Keratinocyte (primary cell): ENCODE results near the gene ABO. TPM values are rescaled to one million over a fixed set of nuclear protein-coding genes. Genes with fewer than 3 reads are reported as not detected.
"Not testable (repeated sequence)": the region's sequence is repeated elsewhere in the genome, so short reads cannot be mapped to it uniquely, and the experiment has no call there.

ENCODE experiments used
- DNase-seq: peaks from one replicate; pipeline ENCODE4 v3.0.0-alpha.2; 2011; ENCODE audit warnings: low read depth, missing footprints, low spot score
- FAIRE-seq: peaks from 2 replicates; lab custom pipeline; 2011; peaks lifted over from hg19 to GRCh38; lab: Jason Lieb, UNC
- H2AFZ ChIP-seq: 2 replicates; pipeline ENCODE4 v1.6.0; 2012; ENCODE audit warnings: low read length, control low read depth, inconsistent platforms; ENCODE audit not compliant: control insufficient read depth
- H3K27ac ChIP-seq: 2 replicates; pipeline ENCODE4 v1.5.1; 2011; ENCODE audit warnings: low read length; ENCODE audit not compliant: control insufficient read depth, insufficient read depth
- H3K27me3 ChIP-seq: 3 replicates; pipeline ENCODE4 v1.6.0; 2011; ENCODE audit warnings: low read length; ENCODE audit not compliant: control insufficient read depth, insufficient read depth; ENCODE audit errors: extremely low read depth
- H3K36me3 ChIP-seq, 2 experiments: 2 replicates in 1 of 2; 3 replicates in 1 of 2; pipeline ENCODE4 v1.5.1; 2011; ENCODE audit warnings: low read length in 2 of 2, mild to moderate bottlenecking in 1 of 2; ENCODE audit not compliant: control insufficient read depth in 2 of 2, insufficient read depth in 2 of 2; ENCODE audit errors: extremely low read depth in 1 of 2
- H3K4me1 ChIP-seq: 3 replicates; pipeline ENCODE4 v1.5.1; 2011; ENCODE audit warnings: low read length; ENCODE audit not compliant: control insufficient read depth, insufficient read depth; ENCODE audit errors: extremely low read depth
- H3K4me2 ChIP-seq: 3 replicates; pipeline ENCODE4 v1.6.0; 2011; ENCODE audit warnings: low read depth, low read length; ENCODE audit not compliant: control insufficient read depth, insufficient read depth; ENCODE audit errors: extremely low read depth
- H3K4me3 ChIP-seq, 3 experiments: fragments of 200-600 bp in 1 of 3; sonication (generic) in 1 of 3; 2 replicates in 2 of 3; 3 replicates in 1 of 3; pipeline ENCODE4 v1.5.1; 2011 to 2016; ENCODE audit warnings: low read length in 3 of 3, mild to moderate bottlenecking in 3 of 3, control low read depth in 2 of 3, inconsistent platforms in 1 of 3, low read depth in 1 of 3, mixed read lengths in 1 of 3, mixed run types in 1 of 3, moderate library complexity in 1 of 3; ENCODE audit not compliant: control insufficient read depth in 2 of 3, insufficient read depth in 2 of 3; ENCODE audit errors: extremely low read depth in 1 of 3
- H3K79me2 ChIP-seq: 2 replicates; pipeline ENCODE4 v1.6.0; 2012; ENCODE audit warnings: low read length; ENCODE audit not compliant: control insufficient read depth, insufficient read depth
- H3K9ac ChIP-seq: 3 replicates; pipeline ENCODE4 v1.6.0; 2011; ENCODE audit warnings: low read length; ENCODE audit not compliant: control insufficient read depth, insufficient read depth; ENCODE audit errors: extremely low read depth
- H3K9me1 ChIP-seq: 3 replicates; pipeline ENCODE4 v1.6.0; 2011; ENCODE audit warnings: low read length; ENCODE audit not compliant: control insufficient read depth, insufficient read depth; ENCODE audit errors: extremely low read depth
- H3K9me3 ChIP-seq: 2 replicates; pipeline ENCODE4 v1.5.1; 2012; ENCODE audit warnings: low read depth, low read length; ENCODE audit not compliant: control insufficient read depth
- H4K20me1 ChIP-seq: 3 replicates; pipeline ENCODE4 v1.6.0; 2011; ENCODE audit warnings: low read length; ENCODE audit not compliant: control insufficient read depth, insufficient read depth; ENCODE audit errors: extremely low read depth
- EZH2 ChIP-seq: IDR thresholded peaks from one replicate; pipeline ENCODE4 v1.6.1; 2012; ENCODE audit warnings: inconsistent platforms, mild to moderate bottlenecking, low read length, moderate library complexity
- dilution Hi-C: fragments of 300-500 bp; cut with MboI; formaldehyde crosslinking; loops from one replicate; pipeline ENCODE4 v1.7.0; 2020; ENCODE audit warnings: low sequenced_read_pairs; ENCODE audit not compliant: extremely low pct_ligation_motif_present
- polyA plus RNA-seq, 5 experiments: library from polyadenylated mRNA; depleted of rRNA in 3 of 5; stranded (reverse) in 3 of 5; stranded (forward) in 1 of 5; unstranded in 1 of 5; fragments of >200 nt; gene quantifications; 1 replicate in 1 of 5; 2 replicates in 3 of 5; 3 replicates in 1 of 5; pipeline versions ENCODE4 v1.2.1 to v1.2.3, GENCODE V29; 2011 to 2012; ENCODE audit warnings: missing spikeins in 2 of 5, low read depth in 1 of 5, low replicate concordance in 1 of 5
- TF ChIP-seq, protein P1 (sequence below), 3 experiments: IDR thresholded peaks in 1 of 3; conservative IDR thresholded peaks in 1 of 3; optimal IDR thresholded peaks in 1 of 3; 2 replicates in 2 of 3; 3 replicates in 1 of 3; pipeline versions ENCODE3 to v1.5.1; 2011; ENCODE audit warnings: low read length in 3 of 3, mild to moderate bottlenecking in 3 of 3, moderate library complexity in 2 of 3, control low read depth in 1 of 3, inconsistent platforms in 1 of 3; ENCODE audit not compliant: insufficient read depth in 2 of 3; ENCODE audit errors: extremely low read depth in 1 of 3

The ABO gene
- polyA plus RNA-seq, 1 donor (not counting 4 experiments of a cell fraction or from before 2014, with no cell fraction given) = not detected

DNA sequence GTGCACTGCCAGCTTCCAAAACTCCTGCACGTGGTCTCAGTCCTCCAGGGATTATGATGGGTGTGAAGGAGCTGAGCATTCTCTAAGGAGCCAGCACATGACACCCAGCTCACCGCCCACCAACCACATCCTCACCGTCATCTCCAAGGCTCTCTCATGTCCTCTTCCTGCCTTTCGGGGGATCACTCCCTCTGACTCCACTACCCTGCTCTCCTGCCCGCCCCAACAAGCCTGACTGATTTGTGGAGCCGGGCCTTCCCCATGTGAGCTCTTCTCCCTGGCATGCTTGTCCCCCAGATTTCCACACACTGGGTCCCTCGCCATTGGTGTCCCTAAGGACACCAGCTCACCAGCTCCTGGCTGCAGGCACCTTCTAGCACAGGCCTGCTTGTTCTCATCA, 1.9 kb downstream of the ABO start:
- dilution Hi-C loops = no loop called here
- no peaks in the 10 kb centered on the region for H3K79me2 ChIP-seq
- no peak overlapping the region for H3K9ac ChIP-seq
- H3K4me2 ChIP-seq = no peak overlapping the region
- no peak overlapping the region for H3K27ac ChIP-seq
- H3K9me1 ChIP-seq = no peaks in the 10 kb centered on the region
- peaks cover 55% of the 10 kb centered on the region for H3K27me3 ChIP-seq
- TF ChIP-seq, protein P1, sequence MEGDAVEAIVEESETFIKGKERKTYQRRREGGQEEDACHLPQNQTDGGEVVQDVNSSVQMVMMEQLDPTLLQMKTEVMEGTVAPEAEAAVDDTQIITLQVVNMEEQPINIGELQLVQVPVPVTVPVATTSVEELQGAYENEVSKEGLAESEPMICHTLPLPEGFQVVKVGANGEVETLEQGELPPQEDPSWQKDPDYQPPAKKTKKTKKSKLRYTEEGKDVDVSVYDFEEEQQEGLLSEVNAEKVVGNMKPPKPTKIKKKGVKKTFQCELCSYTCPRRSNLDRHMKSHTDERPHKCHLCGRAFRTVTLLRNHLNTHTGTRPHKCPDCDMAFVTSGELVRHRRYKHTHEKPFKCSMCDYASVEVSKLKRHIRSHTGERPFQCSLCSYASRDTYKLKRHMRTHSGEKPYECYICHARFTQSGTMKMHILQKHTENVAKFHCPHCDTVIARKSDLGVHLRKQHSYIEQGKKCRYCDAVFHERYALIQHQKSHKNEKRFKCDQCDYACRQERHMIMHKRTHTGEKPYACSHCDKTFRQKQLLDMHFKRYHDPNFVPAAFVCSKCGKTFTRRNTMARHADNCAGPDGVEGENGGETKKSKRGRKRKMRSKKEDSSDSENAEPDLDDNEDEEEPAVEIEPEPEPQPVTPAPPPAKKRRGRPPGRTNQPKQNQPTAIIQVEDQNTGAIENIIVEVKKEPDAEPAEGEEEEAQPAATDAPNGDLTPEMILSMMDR (optimal IDR thresholded peaks at IDR 0.05 in 1 of 3, IDR thresholded peaks at IDR 0.05 in 1 of 3, conservative IDR thresholded peaks at IDR 0.05 in 1 of 3; ENCODE audit: extremely low read depth in 1 of 3, insufficient read depth in 2 of 3, low read length in 3 of 3) = no peak
- no peak for TF ChIP-seq EZH2
- DNase-seq (no peak), FAIRE-seq (no peak)
- H3K9me3 ChIP-seq = no peaks in the 10 kb centered on the region
- no peaks in the 10 kb centered on the region for H3K36me3 ChIP-seq
- H3K4me1 ChIP-seq = no peaks in the 10 kb centered on the region
- no peak overlapping the region for H2AFZ ChIP-seq
- H3K4me3 ChIP-seq = no peak overlapping the region
- H4K20me1 ChIP-seq = no peaks in the 10 kb centered on the region

DNA sequence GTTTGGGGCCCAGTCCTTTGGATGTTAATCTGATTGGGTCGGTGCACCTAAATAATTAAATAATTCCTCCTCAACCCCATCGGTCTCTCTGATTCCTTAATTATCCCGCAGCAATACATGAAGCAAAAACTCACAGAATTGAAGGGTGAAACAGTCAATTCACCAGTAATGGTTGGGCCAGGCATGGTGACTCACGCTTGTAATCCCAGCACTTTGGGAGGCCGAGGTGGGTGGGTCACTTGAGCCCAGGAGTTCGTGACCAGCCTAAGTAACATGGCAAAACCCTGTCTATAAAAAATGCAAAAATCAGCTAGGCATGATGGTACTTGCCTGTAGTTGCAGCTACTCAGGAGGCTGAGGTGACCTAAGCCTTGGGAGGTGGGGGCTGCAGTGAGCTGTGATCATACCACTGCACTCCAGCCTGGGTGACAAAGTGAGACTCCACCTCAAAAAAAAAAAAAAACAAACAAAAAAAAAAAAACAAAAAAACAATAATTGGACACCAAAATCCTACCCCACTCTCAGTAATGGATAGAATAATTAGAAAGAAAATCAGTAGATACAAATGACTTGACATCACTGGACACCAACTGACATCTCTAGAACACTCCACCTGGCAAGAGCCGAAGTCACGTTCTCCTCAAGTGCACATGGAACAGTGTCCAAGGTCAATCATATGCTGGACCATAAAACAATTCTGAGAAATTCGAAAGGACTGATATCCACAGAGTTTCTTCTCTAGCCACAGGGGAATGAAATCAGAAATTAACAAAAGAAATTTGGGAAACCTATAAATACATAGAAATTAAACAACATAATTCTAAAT, 5.3 kb downstream of the ABO start:
- TF ChIP-seq EZH2 = no peak
- TF ChIP-seq, protein P1 (optimal IDR thresholded peaks at IDR 0.05 in 1 of 3, IDR thresholded peaks at IDR 0.05 in 1 of 3, conservative IDR thresholded peaks at IDR 0.05 in 1 of 3; ENCODE audit: extremely low read depth in 1 of 3, insufficient read depth in 2 of 3, low read length in 3 of 3) = no peak
- H4K20me1 ChIP-seq = no peaks in the 10 kb centered on the region
- no peaks in the 10 kb centered on the region for H3K9me3 ChIP-seq
- H2AFZ ChIP-seq = no peak overlapping the region
- DNase-seq = no peak
- no peaks in the 10 kb centered on the region for H3K9me1 ChIP-seq
- no peaks in the 10 kb centered on the region for H3K79me2 ChIP-seq
- H3K9ac ChIP-seq = no peak overlapping the region
- H3K27ac ChIP-seq = no peak overlapping the region
- H3K4me1 ChIP-seq = no peaks in the 10 kb centered on the region
- FAIRE-seq = no peak
- H3K4me3 ChIP-seq = no peak overlapping the region
- peaks cover 25% of the 10 kb centered on the region for H3K27me3 ChIP-seq
- no peaks in the 10 kb centered on the region for H3K36me3 ChIP-seq
- dilution Hi-C loops = no loop called here
- no peak overlapping the region for H3K4me2 ChIP-seq

DNA sequence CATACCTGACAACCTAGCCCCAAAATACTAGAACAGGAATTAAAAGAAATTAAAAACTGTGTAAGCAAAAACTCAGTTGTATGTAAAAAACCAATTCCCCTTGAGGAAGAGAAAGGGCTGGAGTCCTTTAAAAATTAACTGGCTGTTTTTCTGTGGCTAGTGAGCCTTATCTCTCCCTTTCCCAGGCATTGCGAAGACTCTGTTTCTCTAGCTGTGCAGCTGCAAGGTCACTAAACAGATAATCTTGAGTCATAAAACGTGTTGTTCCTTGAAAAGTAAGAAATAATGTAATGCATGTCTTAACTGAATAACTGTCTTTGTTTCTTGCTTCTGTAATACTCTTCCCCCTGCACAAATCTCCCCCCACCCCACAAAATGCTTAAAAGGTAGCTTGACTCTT, 5.9 kb downstream of the ABO start:
- H3K27ac ChIP-seq, DNase-seq, H3K4me3 ChIP-seq, FAIRE-seq, H3K9me1 ChIP-seq, H2AFZ ChIP-seq, H3K4me2 ChIP-seq, dilution Hi-C loops, H3K79me2 ChIP-seq, H3K9ac ChIP-seq, H3K36me3 ChIP-seq, H3K4me1 ChIP-seq, H4K20me1 ChIP-seq, H3K9me3 ChIP-seq: not testable (repeated sequence)
- H3K27me3 ChIP-seq = peaks cover 19% of the 10 kb centered on the region
